H9 (cell line): ENCODE measurements around the gene TFCP2. TPM values are rescaled to one million over a fixed set of nuclear protein-coding genes. Genes with fewer than 3 reads are reported as not detected.

ENCODE experiments used
- DNase-seq: peaks from one replicate; pipeline ENCODE4 v3.0.0-alpha.2; 2017
- H2AFZ ChIP-seq: one replicate; pipeline ENCODE4 v1.6.1; 2013; ENCODE audit warnings: mild to moderate bottlenecking, low read length, control low read depth, moderate library complexity
- H2AK5ac ChIP-seq: 2 replicates; pipeline ENCODE4 v1.6.1; 2013; ENCODE audit warnings: low read length, control low read depth, mixed read lengths; ENCODE audit not compliant: insufficient read length
- H2BK120ac ChIP-seq: one replicate; pipeline ENCODE4 v1.6.1; 2013; ENCODE audit warnings: low read depth, mild to moderate bottlenecking, low read length, control low read depth, inconsistent platforms; ENCODE audit not compliant: poor library complexity, severe bottlenecking
- H2BK12ac ChIP-seq: 2 replicates; pipeline ENCODE4 v1.6.1; 2013; ENCODE audit warnings: low read length, control low read depth, mixed read lengths, low read depth; ENCODE audit not compliant: insufficient read length
- H2BK15ac ChIP-seq: 2 replicates; pipeline ENCODE4 v1.6.1; 2013; ENCODE audit warnings: low read depth, low read length, control low read depth
- H2BK20ac ChIP-seq: one replicate; pipeline ENCODE4 v1.6.1; 2013; ENCODE audit warnings: low read depth, mild to moderate bottlenecking, low read length, control low read depth, inconsistent platforms; ENCODE audit not compliant: poor library complexity, severe bottlenecking
- H2BK5ac ChIP-seq: 2 replicates; pipeline ENCODE4 v1.6.1; 2013; ENCODE audit warnings: low read length, control low read depth, mixed read lengths; ENCODE audit not compliant: insufficient read length
- H3K14ac ChIP-seq: 2 replicates; pipeline ENCODE4 v1.6.1; 2013; ENCODE audit warnings: low read length, control low read depth; ENCODE audit not compliant: insufficient read depth
- H3K18ac ChIP-seq: 2 replicates; pipeline ENCODE4 v1.6.1; 2013; ENCODE audit warnings: low read depth, mild to moderate bottlenecking, mixed read lengths, low read length, control low read depth; ENCODE audit not compliant: insufficient read length
- H3K23ac ChIP-seq: 2 replicates; pipeline ENCODE4 v1.6.1; 2013; ENCODE audit warnings: low read length, control low read depth, mixed read lengths, low read depth; ENCODE audit not compliant: insufficient read length
- H3K23me2 ChIP-seq: 2 replicates; pipeline ENCODE4 v1.6.1; 2013; ENCODE audit warnings: low read depth, mild to moderate bottlenecking, mixed read lengths, low read length, control low read depth; ENCODE audit not compliant: insufficient read length, poor library complexity, severe bottlenecking
- H3K27ac ChIP-seq: 2 replicates; pipeline ENCODE4 v1.5.1; 2013; ENCODE audit warnings: low read length, control low read depth, mixed read lengths, low read depth; ENCODE audit not compliant: insufficient read length
- H3K27me3 ChIP-seq: 2 replicates; pipeline ENCODE4 v1.6.1; 2013; ENCODE audit warnings: low read length, control low read depth, inconsistent platforms; ENCODE audit not compliant: insufficient read depth
- H3K4ac ChIP-seq: 2 replicates; pipeline ENCODE4 v1.6.1; 2013; ENCODE audit warnings: low read depth, mild to moderate bottlenecking, control low read depth, inconsistent platforms, low read length, moderate library complexity
- H3K4me1 ChIP-seq: 2 replicates; pipeline ENCODE4 v1.6.1; 2013; ENCODE audit warnings: low read length, control low read depth, inconsistent platforms; ENCODE audit not compliant: insufficient read depth
- H3K4me2 ChIP-seq: 2 replicates; pipeline ENCODE4 v1.6.1; 2013; ENCODE audit warnings: low read length, control low read depth, mixed read lengths; ENCODE audit not compliant: insufficient read length, insufficient read depth
- H3K56ac ChIP-seq: 2 replicates; pipeline ENCODE4 v1.6.1; 2013; ENCODE audit warnings: low read depth, mild to moderate bottlenecking, mixed read lengths, low read length, control low read depth; ENCODE audit not compliant: insufficient read length
- H3K79me1 ChIP-seq: 2 replicates; pipeline ENCODE4 v1.6.1; 2013; ENCODE audit warnings: low read depth, mild to moderate bottlenecking, moderate library complexity, low read length, control low read depth, inconsistent platforms; ENCODE audit not compliant: insufficient read depth, poor library complexity, severe bottlenecking
- H3K79me2 ChIP-seq: 2 replicates; pipeline ENCODE4 v1.6.1; 2013; ENCODE audit warnings: low read length, control low read depth, inconsistent platforms; ENCODE audit not compliant: insufficient read depth
- H3K9ac ChIP-seq: 2 replicates; pipeline ENCODE4 v1.6.1; 2013; ENCODE audit warnings: low read length, control low read depth, mixed read lengths; ENCODE audit not compliant: insufficient read length; ENCODE audit errors: extremely low read depth
- H3K9me3 ChIP-seq: one replicate; pipeline ENCODE4 v1.6.1; 2013; ENCODE audit warnings: low read depth, low read length, inconsistent platforms; ENCODE audit not compliant: control insufficient read depth
- H3T11ph ChIP-seq: one replicate; pipeline ENCODE4 v1.6.1; 2013; ENCODE audit warnings: mild to moderate bottlenecking, low read length, control low read depth, inconsistent platforms
- H4K20me1 ChIP-seq: one replicate; pipeline ENCODE4 v1.6.1; 2013; ENCODE audit not compliant: control insufficient read depth, insufficient read length, insufficient read depth
- H4K5ac ChIP-seq: 2 replicates; pipeline ENCODE4 v1.6.1; 2013; ENCODE audit warnings: low read depth, mild to moderate bottlenecking, mixed read lengths, low read length, control low read depth; ENCODE audit not compliant: insufficient read length
- H4K8ac ChIP-seq: replicated peaks from 2 replicates; pipeline ENCODE4 v1.6.1; 2013; ENCODE audit warnings: low read length, control low read depth, mixed read lengths, low read depth; ENCODE audit not compliant: insufficient read length
- H4K91ac ChIP-seq: 2 replicates; pipeline ENCODE4 v1.6.1; 2013; ENCODE audit warnings: low read depth, mild to moderate bottlenecking, moderate library complexity, mixed read lengths, low read length, control low read depth; ENCODE audit not compliant: insufficient read length
- H3K27ac Mint-ChIP-seq, 3 experiments: 2 replicates in 2 of 3; 3 replicates in 1 of 3; pipeline ENCODE4 v1.8.0; 2020 to 2021; ENCODE audit warnings: mixed read lengths in 3 of 3, mild to moderate bottlenecking in 1 of 3, moderate library complexity in 1 of 3
- H3K27me3 Mint-ChIP-seq: 2 replicates; pipeline ENCODE4 v1.8.0; 2021; ENCODE audit warnings: low read depth, mild to moderate bottlenecking, moderate library complexity, mixed read lengths
- H3K36me3 Mint-ChIP-seq, 3 experiments: 2 replicates in 2 of 3; 3 replicates in 1 of 3; pipeline ENCODE4 v1.8.0; 2020 to 2021; ENCODE audit warnings: low read depth in 3 of 3, mixed read lengths in 3 of 3; ENCODE audit not compliant: insufficient read depth in 1 of 3
- H3K4me1 Mint-ChIP-seq, 2 experiments: 2 replicates each; pipeline ENCODE4 v1.8.0; 2020; ENCODE audit warnings: mixed read lengths in 2 of 2
- H3K4me3 Mint-ChIP-seq, 2 experiments: 2 replicates in 1 of 2; 3 replicates in 1 of 2; pipeline ENCODE4 v1.8.0; 2020 to 2021; ENCODE audit warnings: mild to moderate bottlenecking in 2 of 2, mixed read lengths in 2 of 2, moderate library complexity in 1 of 2
- H3K9me3 Mint-ChIP-seq, 2 experiments: 2 replicates in 1 of 2; 3 replicates in 1 of 2; pipeline ENCODE4 v1.8.0; 2020; ENCODE audit warnings: mild to moderate bottlenecking in 2 of 2, mixed read lengths in 2 of 2, moderate library complexity in 1 of 2
- total RNA-seq: library from RNA; stranded (reverse); gene quantifications from 2 replicates; pipeline ENCODE4 v1.2.1, GENCODE V29; 2021
- TF ChIP-seq, protein P1 (sequence below): fragments of 200-600 bp; sonication (generic); conservative IDR thresholded peaks from 3 replicates; pipeline ENCODE4 v1.8.0; 2021; ENCODE audit warnings: antibody characterized with exemption, mild to moderate bottlenecking

Gene TFCP2
- total RNA-seq, 1 experiment from 2014 or later, result 27.1 TPM

- H3K9me3 Mint-ChIP-seq, result no peaks in the 10 kb centered on the region
- Histone ChIP-seq H3K23me2 (no peaks in the 10 kb centered on the region), H2BK20ac (no peak overlapping the region), H2BK12ac (no peak overlapping the region), H4K20me1 (no peaks in the 10 kb centered on the region), H3K4ac (no peak overlapping the region), H3K27ac (no peak overlapping the region), H3K18ac (no peak overlapping the region), H2BK5ac (no peak overlapping the region), H3T11ph (no peak overlapping the region), H3K56ac (no peak overlapping the region), H3K9me3 (no peaks in the 10 kb centered on the region), H3K14ac (no peak overlapping the region), H3K79me1 (no peaks in the 10 kb centered on the region), H2AK5ac (no peak overlapping the region), H2AFZ (no peak overlapping the region), H3K4me1 (no peaks in the 10 kb centered on the region), H4K91ac (no peak overlapping the region), H4K5ac (no peak overlapping the region), H2BK120ac (no peak overlapping the region), H4K8ac (no peak overlapping the region), H3K27me3 (no peaks in the 10 kb centered on the region), H3K4me2 (no peak overlapping the region), H3K9ac (no peak overlapping the region), H3K23ac (no peak overlapping the region), H2BK15ac (no peak overlapping the region), H3K79me2 (no peaks in the 10 kb centered on the region)
- H3K27me3 Mint-ChIP-seq, result no peaks in the 10 kb centered on the region
- H3K36me3 Mint-ChIP-seq, result peaks cover 9 to 20% (median 13%) of the 10 kb centered on the region in 3 experiments; a peak in 5 of 7 replicates
- DNase-seq, result no peak
- H3K4me3 Mint-ChIP-seq, result no peak overlapping the region
- TF ChIP-seq, protein P1, sequence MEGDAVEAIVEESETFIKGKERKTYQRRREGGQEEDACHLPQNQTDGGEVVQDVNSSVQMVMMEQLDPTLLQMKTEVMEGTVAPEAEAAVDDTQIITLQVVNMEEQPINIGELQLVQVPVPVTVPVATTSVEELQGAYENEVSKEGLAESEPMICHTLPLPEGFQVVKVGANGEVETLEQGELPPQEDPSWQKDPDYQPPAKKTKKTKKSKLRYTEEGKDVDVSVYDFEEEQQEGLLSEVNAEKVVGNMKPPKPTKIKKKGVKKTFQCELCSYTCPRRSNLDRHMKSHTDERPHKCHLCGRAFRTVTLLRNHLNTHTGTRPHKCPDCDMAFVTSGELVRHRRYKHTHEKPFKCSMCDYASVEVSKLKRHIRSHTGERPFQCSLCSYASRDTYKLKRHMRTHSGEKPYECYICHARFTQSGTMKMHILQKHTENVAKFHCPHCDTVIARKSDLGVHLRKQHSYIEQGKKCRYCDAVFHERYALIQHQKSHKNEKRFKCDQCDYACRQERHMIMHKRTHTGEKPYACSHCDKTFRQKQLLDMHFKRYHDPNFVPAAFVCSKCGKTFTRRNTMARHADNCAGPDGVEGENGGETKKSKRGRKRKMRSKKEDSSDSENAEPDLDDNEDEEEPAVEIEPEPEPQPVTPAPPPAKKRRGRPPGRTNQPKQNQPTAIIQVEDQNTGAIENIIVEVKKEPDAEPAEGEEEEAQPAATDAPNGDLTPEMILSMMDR, result no peak
- H3K4me1 Mint-ChIP-seq, result peaks cover 4 to 6% of the 10 kb centered on the region in 2 experiments; a peak in 3 of 4 replicates
- H3K27ac Mint-ChIP-seq, result no peak overlapping the region
Observed at GRCh38 chr12:51122844-51123243, 50.1 kb downstream of the TFCP2 start.
